HL-60 (cell line): Measurements from ENCODE around the gene CBLN1.

Experiments
- GABPA ChIP-seq: IDR thresholded peaks from 2 replicates; pipeline ENCODE4 v1.6.1; 2012; ENCODE audit warnings: low read depth
- POLR2AphosphoS5 ChIP-seq: IDR thresholded peaks from 2 replicates; pipeline ENCODE4 v1.6.1; 2012; ENCODE audit warnings: low read depth
- REST ChIP-seq: IDR thresholded peaks from 2 replicates; pipeline ENCODE4 v1.6.1; 2012; ENCODE audit warnings: low read depth; ENCODE audit not compliant: insufficient replicate concordance
- TF ChIP-seq, protein P1 (sequence below): IDR thresholded peaks from one replicate; pipeline ENCODE4 v1.5.1; 2011; ENCODE audit warnings: low read length, control low read depth, inconsistent platforms; ENCODE audit not compliant: insufficient read depth

- TF ChIP-seq REST, result no peak
- TF ChIP-seq POLR2AphosphoS5, result no peak
- TF ChIP-seq, protein P1, sequence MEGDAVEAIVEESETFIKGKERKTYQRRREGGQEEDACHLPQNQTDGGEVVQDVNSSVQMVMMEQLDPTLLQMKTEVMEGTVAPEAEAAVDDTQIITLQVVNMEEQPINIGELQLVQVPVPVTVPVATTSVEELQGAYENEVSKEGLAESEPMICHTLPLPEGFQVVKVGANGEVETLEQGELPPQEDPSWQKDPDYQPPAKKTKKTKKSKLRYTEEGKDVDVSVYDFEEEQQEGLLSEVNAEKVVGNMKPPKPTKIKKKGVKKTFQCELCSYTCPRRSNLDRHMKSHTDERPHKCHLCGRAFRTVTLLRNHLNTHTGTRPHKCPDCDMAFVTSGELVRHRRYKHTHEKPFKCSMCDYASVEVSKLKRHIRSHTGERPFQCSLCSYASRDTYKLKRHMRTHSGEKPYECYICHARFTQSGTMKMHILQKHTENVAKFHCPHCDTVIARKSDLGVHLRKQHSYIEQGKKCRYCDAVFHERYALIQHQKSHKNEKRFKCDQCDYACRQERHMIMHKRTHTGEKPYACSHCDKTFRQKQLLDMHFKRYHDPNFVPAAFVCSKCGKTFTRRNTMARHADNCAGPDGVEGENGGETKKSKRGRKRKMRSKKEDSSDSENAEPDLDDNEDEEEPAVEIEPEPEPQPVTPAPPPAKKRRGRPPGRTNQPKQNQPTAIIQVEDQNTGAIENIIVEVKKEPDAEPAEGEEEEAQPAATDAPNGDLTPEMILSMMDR, result no peak
- TF ChIP-seq GABPA, result no peak
These were observed 5.8 kb downstream of the CBLN1 start for GRCh38 chr16:49275870-49276269.
